ENCODE results near the gene MAT2A.

Gene MAT2A

GRCh38 chr2:85564144-85564563 is 25.2 kb downstream of the MAT2A start:
- TF ChIP-seq ZNF274 (IDR thresholded peaks at IDR 0.05; ENCODE audit: low read depth, low read length) = no peak
- no peak overlapping the region for H3K4me3 ChIP-seq (ENCODE audit: low read length)

- H3K4me3 ChIP-seq (ENCODE audit: low read length) = no peak overlapping the region
These were observed 27.3 kb downstream of the MAT2A start for GRCh38 chr2:85566265-85566664.

GRCh38 chr2:85575739-85576138 is 36.8 kb downstream of the MAT2A start:
- H3K4me3 ChIP-seq (ENCODE audit: low read length) = no peak overlapping the region
- no peak for TF ChIP-seq ZNF274 (IDR thresholded peaks at IDR 0.05; ENCODE audit: low read depth, low read length)

More at GRCh38 chr2:85566265-85566664, 27.3 kb downstream of the MAT2A start:
- no peak for TF ChIP-seq ZNF274 (IDR thresholded peaks at IDR 0.05; ENCODE audit: low read depth, low read length)

GRCh38 chr2:85577063-85577385 is 38.1 kb downstream of the MAT2A start:
- no peak overlapping the region; the same call in 1 of the 2 replicates for H3K4me3 ChIP-seq (ENCODE audit: low read length)
- TF ChIP-seq ZNF274 (IDR thresholded peaks at IDR 0.05; ENCODE audit: low read depth, low read length) = no peak

GRCh38 chr2:85577386-85578242 is 38.6 kb downstream of the MAT2A start, which contains the start of gene VAMP8:
TSS of gene VAMP8 (plus strand) at chr2:85577586. CDS start at chr2:85577647, 61 bp downstream.
- peak within 1 kb of the TSS; percentile 76 for H3K4me3 ChIP-seq (ENCODE audit: low read length)
- TF ChIP-seq ZNF274 (IDR thresholded peaks at IDR 0.05; ENCODE audit: low read depth, low read length) = no peak

GRCh38 chr2:85578243-85579180 is 39.5 kb downstream of the MAT2A start:
- TF ChIP-seq ZNF274 (IDR thresholded peaks at IDR 0.05; ENCODE audit: low read depth, low read length) = no peak
- peak overlapping the region; percentile 76 for H3K4me3 ChIP-seq (ENCODE audit: low read length)

- H3K4me3 ChIP-seq (ENCODE audit: low read length) = peak overlapping the region; percentile 76; the same call in 1 of the 2 replicates
These were observed 40.4 kb downstream of the MAT2A start for GRCh38 chr2:85579266-85579935.

GRCh38 chr2:85580206-85580605 is 41.2 kb downstream of the MAT2A start:
- no peak overlapping the region for H3K4me3 ChIP-seq (ENCODE audit: low read length)
- TF ChIP-seq ZNF274 (IDR thresholded peaks at IDR 0.05; ENCODE audit: low read depth, low read length) = no peak

More at GRCh38 chr2:85579266-85579935, 40.4 kb downstream of the MAT2A start:
- TF ChIP-seq ZNF274 (IDR thresholded peaks at IDR 0.05; ENCODE audit: low read depth, low read length) = no peak

GRCh38 chr2:85582492-85582891 is 43.5 kb downstream of the MAT2A start:
- no peak for TF ChIP-seq ZNF274 (IDR thresholded peaks at IDR 0.05; ENCODE audit: low read depth, low read length)
- H3K4me3 ChIP-seq (ENCODE audit: low read length) = no peak overlapping the region

- H3K4me3 ChIP-seq (ENCODE audit: low read length) = peak overlapping the region; percentile 56; the same call in 1 of the 2 replicates
- TF ChIP-seq ZNF274 (IDR thresholded peaks at IDR 0.05; ENCODE audit: low read depth, low read length) = no peak
These were observed 44.8 kb downstream of the MAT2A start for GRCh38 chr2:85583667-85584353.

- no peak for TF ChIP-seq ZNF274 (IDR thresholded peaks at IDR 0.05; ENCODE audit: low read depth, low read length)
- peak within 1 kb of the TSS; percentile 56; the same call in 1 of the 2 replicates for H3K4me3 ChIP-seq (ENCODE audit: low read length)
These were observed 45.4 kb downstream of the MAT2A start, which contains the start of gene VAMP5 for GRCh38 chr2:85584354-85584856. TSS of gene VAMP5 (plus strand) at chr2:85584431. CDS start at chr2:85584491, 60 bp downstream.

- H3K4me3 ChIP-seq (ENCODE audit: low read length) = peak overlapping the region; percentile 54; the same call in 1 of the 2 replicates
- no peak for TF ChIP-seq ZNF274 (IDR thresholded peaks at IDR 0.05; ENCODE audit: low read depth, low read length)
These were observed 46.2 kb downstream of the MAT2A start for GRCh38 chr2:85584857-85585780.
